DMS79 (cell line): ENCODE results near the gene RTP5.

ENCODE experiments used
- DNase-seq: peaks from one replicate; lab custom pipeline; 2025; lab: John Stamatoyannopoulos, UW

Gene RTP5

GRCh38 chr2:241843321-241844065 lies 26.0 kb upstream of the RTP5 start:
- no peak for DNase-seq

DNA sequence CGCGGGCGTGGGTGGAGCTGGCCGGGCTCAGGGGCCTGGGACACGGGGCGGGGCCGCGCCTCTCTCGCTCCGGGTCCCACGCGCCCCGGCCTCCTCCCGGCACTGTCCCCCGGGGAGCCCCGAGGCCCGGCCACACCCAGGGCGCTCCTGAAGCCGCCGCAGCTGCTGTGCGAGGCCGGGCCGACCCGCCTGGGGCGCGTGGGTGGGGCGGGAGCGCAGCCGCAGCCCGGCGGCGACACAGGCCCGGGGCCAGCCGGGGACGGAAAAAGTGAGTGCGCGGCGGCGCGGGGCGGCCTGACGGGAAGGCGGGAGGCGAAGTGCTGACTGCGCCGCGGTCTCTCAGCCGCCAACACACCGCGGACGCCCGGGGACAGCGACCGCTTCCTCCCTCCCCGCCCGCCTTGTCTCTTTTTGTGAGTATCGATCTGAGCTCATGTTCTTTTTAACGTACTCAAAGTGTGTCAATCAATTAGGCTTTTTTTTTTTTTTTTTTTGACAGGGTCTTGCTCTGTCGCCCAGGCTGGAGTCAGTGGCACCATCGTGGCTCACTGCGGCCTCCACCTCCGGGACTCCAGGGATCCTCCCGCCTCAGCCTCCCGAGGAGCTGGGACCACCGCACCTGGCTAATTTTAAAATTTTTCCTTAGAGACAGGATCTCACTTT lies 25.3 kb upstream of the RTP5 start:
- no peak for DNase-seq

DNA sequence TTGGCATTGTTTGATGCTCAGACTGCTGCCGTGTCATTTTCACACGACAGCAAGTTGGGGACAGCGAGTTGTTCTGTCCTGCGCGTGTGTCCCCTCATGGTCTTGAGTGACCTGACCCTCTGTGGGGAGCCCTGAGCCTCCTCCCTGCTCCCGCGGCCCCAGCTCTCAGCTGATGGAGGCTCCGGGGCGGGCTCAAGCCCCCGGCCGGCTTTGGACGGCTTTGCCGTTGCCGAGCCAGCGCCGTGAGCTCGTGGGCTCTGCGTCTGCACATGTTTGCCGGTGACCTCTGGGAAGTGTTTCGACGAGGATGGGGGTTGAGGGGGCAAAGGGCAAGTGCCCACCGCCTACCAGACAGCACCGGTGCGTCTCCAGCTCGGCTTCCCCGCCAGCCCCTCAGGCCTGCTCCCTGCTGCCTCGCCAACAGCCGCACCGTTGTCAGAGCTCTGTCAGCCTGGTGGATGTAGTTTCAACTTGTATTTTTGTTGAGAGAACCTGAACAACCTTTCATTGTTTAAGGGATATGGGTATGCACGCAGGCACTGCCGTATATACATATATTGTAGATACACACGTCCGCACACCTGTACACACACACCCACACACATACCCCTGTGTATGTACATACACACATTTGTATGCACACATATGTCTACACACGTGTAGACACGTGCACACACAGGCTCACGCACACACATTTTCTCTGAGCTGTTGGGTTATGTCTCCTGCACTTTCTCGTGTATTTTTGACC lies 24.5 kb upstream of the RTP5 start:
- no peak for DNase-seq

- DNase-seq: no peak
These were observed 23.1 kb upstream of the RTP5 start for GRCh38 chr2:241846406-241846805.

GRCh38 chr2:241848761-241849615 lies 20.5 kb upstream of the RTP5 start:
- DNase-seq: no peak

GRCh38 chr2:241849616-241850543 lies 19.6 kb upstream of the RTP5 start:
- no peak for DNase-seq

DNA sequence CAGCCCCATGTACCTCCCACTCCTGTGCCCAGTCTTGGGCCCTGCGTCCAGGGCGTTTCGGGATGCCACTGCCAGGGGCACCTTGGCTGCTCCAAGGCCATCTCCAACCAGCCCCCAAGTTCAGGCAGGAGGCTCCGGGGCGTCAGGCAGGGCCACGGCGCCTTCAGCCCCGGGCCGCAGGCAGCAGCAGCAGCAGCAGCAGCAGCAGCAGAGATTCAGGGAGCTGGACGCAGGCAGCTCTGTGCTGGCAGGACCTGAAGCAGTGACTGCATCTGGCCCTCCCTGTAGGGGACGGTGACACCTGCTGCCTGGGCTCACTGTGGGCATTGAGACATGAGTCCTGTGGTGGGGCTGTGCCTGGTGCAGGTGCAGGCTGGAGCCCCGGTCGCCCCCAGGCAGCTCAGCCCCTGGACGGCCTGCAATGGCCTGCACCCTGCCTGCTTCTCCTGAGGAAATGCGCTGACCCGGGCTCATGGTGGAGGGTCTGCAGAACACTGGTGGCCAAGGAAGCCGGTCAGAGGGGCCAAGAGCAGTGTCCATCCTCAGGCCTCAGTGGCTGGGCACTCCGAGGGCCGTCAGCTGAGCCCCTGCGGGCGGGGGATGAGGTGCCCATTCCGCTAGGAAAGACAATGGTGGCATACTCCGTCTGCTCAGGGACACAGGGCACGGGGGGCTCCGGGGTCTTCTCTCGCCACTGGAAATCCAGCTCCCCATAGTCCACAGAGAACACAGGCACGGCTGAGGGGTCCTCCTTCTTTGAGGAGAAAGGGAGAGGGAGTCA lies 18.8 kb upstream of the RTP5 start:
- no peak for DNase-seq

GRCh38 chr2:241851325-241852115 lies 18.0 kb upstream of the RTP5 start:
- no peak for DNase-seq

DNA sequence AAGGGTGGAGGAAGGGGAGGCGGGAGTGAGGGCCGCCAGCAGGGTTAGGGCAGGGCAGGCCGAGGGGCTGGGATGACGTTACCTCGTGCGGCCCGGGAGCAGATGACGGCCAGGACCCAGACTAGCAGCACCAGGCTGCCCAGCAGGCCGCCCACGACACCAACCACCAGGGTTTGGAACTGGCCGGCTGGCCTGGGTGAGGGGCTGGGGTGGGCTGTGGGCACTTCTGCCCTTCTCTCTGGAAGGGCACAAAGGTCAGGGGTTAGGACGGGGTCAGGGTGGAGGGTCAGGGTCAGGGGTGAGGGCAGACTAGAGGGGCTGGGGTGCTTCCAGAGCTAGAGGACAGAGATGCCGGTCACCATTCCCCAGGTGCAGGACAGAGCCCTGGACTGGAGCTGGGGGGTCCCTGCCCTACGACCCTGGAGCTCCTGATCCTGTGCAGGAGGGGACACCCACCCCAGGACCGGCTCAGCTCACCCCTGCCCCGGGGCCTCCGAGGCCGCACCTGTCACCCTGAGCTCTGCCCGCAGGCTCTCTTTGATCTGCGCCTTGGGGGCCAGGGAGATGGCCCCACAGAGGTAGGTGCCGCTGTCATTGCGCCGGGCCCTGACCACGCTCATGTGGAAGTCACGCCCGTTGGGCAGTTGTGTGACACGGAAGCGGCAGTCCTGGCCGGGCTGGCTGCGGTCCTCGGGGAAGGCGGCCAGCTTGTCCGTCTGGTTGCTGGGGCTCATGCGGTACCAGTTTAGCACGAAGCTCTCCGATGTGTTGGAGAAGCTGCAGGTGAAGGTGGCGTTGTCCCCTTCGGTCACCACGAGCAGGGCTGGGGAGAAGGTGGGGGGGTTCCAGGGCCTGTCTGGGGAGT lies 17.2 kb upstream of the RTP5 start:
- DNase-seq: no peak

DNA sequence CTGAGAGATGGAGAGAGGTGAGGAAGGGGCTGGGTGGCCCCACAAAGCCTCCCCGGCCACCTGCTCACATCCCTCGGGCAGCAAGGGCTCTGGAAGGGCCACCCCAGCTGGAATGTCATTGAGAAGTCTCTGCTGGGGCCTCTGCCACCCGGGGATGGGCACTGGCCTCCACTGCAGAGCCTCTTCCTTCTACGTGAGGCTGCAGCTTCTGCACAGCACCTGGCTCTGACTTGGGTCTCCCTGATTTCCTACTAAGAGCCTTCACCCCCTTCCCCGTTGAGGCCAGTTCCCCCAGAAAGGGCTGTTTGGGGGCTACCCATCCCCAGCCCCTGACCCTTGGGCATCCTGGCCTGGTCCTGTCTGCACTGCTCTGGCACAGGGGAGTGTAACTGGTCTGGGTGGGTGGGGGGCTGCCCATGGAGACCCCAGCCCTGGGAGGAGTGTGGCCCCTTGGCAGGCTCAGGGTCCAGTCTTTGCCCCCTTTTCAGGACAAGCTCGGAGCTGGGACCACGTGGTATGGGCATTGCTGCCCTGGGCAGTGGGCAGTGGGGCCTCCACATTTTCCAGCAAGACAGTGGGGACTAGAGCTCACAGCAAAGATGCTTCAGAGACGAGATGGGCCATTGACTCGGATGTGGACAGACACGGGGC lies 16.4 kb upstream of the RTP5 start:
- no peak for DNase-seq

DNA sequence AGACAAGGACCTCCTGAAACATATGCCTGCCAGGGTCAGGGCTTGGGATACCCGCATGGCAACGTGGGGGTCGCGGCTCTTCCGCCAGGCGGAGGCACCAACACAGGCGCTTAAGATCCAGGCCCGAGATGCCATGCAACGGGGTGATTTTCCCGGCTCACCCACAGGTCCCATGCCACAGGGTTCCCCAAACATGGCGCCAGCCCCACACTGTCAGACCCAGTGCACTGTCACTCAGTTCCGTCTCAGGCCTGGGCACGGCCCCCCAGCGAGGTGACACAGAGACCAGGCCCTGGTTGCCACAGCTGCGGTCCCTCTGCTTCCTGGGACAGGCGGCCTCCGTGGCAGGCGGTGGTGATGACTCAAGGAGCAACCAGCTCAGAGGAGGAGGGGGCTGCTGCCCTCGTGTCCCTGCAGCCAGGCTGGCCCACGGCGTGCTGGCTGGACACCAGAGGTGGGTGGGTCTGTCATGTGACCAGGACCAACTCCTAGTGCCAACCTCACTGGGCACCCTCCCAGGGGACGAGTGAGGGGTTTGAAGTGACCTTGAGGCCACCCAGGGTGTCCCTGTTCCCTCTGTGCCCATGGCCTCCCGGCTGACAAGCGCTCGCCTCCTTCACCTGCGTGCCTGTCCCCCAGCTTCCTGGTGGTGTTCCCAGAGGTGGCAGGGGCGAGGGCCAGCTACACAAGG lies 15.7 kb upstream of the RTP5 start:
- no peak for DNase-seq

DNA sequence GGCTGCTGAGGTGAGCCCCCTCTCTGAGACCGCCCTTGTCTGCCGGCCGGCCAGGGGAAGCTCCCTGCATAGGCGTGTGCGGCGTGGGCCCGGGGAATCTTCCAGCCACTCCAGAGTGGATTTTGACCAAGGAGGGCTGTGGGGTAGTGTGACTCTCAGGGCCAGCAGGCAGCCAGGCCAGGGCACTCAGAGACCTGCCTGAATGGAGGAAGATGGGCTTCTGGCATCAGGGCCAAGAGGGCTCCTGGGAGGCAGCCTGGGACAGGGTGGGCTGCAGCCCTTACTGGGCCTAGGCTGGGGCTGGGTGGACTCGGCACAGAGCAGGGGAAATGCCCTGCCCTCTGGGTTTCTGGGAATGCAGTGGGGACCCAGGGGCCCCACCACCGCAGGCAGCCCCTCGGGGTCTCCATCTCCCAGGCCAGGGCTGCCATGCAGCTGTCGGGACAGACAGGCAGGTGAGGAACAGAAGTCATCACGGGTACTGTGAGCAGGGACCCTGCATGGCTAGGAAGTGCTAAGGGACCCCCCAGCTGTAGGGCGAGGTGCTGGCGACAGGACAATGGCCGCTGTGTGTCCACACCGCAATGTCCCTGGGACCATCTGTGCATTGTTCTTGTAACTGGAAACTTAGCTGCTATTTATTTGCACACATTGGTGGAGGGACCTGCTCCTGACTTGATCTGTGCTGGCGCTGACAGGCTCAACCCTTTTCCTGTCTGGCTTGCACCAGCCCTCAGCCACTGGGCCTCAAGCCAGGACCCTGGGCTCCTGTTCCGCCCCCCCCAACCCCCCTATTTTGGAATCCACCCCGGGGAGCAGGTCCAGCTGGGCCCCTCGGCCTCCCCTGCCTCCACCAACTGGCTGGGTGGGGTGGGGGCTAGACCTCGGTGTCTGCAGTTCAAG lies 14.9 kb upstream of the RTP5 start:
- no peak for DNase-seq

DNA sequence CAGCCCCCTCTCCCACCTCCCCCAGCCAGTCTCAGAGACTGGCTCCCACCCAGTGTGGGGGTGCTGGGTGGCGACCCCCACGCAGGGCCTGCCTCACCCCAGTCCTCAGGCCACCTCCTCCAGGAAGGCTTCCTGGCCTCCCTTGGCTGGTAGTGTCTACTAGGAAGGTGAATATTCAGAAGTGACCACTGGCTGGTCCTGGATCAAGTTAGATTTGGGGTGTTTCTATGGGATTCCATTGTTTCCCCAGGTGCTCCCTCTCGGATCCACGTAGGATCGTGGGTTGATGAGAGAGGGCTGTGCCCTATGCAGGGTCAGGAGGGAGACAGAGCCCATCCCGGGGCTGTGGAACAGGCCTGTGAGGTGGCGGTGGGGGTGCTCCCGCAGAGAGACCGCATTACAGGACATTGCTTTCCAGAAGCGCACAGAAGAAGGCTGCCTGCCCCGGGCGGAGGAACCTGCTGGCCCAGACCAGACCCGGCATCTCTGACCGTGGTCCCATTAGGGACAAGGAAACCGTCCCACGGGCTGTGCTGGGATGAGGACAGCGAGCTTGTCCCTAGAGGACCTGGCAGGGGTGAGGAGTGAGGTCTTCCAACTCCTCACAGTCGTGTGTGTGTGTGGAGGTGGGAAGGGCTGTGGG lies 14.2 kb upstream of the RTP5 start:
- no peak for DNase-seq

GRCh38 chr2:241855888-241856422 lies 13.6 kb upstream of the RTP5 start:
- no peak for DNase-seq

GRCh38 chr2:241857041-241857541 lies 12.4 kb upstream of the RTP5 start:
- DNase-seq: no peak
